Ovary (tissue), 3 donors: ENCODE measurements around the gene LIMCH1.

Experiments
- CTCF ChIP-seq, 3 donors: fragments of 450-650 bp in 2 of 3; fragments of 200-600 bp in 1 of 3; IDR thresholded peaks; one replicate each; pipeline versions ENCODE4 v1.5.1 to v1.8.0; 2016 to 2022; ENCODE audit warnings: antibody characterized with exemption in 3 of 3, mild to moderate bottlenecking in 1 of 3
- EP300 ChIP-seq: sonication (generic); formaldehyde crosslinking; IDR thresholded peaks from one replicate; pipeline ENCODE4 v1.6.1; 2017; ENCODE audit warnings: antibody characterized with exemption
- POLR2A ChIP-seq: fragments of 450-650 bp; IDR thresholded peaks from one replicate; pipeline ENCODE4 v1.6.1; 2017; ENCODE audit warnings: antibody characterized with exemption, mild to moderate bottlenecking, moderate library complexity
- donor health status: DM: no; HTN: no; CAD: no.

GRCh38 chr4:41639291-41639690, 101.3 kb downstream of the LIMCH1 start:
- no peak for TF ChIP-seq POLR2A
- no peak for TF ChIP-seq CTCF (IDR thresholded peaks at IDR 0.05)
- no peak for TF ChIP-seq EP300
